Stomach (tissue), 4 donors: Measurements from ENCODE around the gene ABCC9.

Experiments used
- EP300 ChIP-seq: sonication (generic); formaldehyde crosslinking; IDR thresholded peaks from one replicate; pipeline ENCODE4 v1.6.1; 2017; ENCODE audit warnings: antibody characterized with exemption
- POLR2AphosphoS5 ChIP-seq, 3 donors: sonication (generic); formaldehyde crosslinking; IDR thresholded peaks; one replicate each; pipeline ENCODE4 v1.6.1; 2016; ENCODE audit warnings: antibody characterized with exemption in 3 of 3
- TF ChIP-seq, protein P1 (sequence below), 7 experiments: fragments of 450-650 bp in 4 of 7; fragments of 200-600 bp in 3 of 7; sonication (generic) in 3 of 7; IDR thresholded peaks; one replicate each; pipeline ENCODE4 v1.5.1; 2016 to 2019; ENCODE audit warnings: antibody characterized with exemption in 7 of 7, control low read depth in 2 of 7, mild to moderate bottlenecking in 1 of 7

DNA sequence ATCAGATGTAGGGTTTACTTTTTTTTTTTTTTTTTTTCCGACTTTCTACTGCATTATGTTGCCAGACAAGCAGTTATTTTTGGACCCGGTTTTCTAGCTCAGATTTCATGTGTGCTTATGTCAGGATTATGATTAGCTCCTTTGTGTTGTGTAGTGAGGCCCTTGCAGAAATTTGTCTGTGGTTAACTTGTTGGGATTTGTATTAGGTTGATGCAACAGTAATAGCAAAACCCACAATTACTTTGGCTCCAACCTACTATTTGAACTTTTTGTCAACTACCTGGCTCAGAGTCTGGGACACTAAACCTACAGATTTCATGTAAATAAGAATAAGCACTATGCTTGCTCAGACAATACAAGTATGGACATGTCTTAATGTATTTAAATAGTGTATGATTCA is 122.6 kb downstream of the ABCC9 start:
- TF ChIP-seq, protein P1, sequence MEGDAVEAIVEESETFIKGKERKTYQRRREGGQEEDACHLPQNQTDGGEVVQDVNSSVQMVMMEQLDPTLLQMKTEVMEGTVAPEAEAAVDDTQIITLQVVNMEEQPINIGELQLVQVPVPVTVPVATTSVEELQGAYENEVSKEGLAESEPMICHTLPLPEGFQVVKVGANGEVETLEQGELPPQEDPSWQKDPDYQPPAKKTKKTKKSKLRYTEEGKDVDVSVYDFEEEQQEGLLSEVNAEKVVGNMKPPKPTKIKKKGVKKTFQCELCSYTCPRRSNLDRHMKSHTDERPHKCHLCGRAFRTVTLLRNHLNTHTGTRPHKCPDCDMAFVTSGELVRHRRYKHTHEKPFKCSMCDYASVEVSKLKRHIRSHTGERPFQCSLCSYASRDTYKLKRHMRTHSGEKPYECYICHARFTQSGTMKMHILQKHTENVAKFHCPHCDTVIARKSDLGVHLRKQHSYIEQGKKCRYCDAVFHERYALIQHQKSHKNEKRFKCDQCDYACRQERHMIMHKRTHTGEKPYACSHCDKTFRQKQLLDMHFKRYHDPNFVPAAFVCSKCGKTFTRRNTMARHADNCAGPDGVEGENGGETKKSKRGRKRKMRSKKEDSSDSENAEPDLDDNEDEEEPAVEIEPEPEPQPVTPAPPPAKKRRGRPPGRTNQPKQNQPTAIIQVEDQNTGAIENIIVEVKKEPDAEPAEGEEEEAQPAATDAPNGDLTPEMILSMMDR (IDR thresholded peaks at IDR 0.05): no peak
- TF ChIP-seq POLR2AphosphoS5 (IDR thresholded peaks at IDR 0.05) (no peak), EP300 (no peak)
